Neuronal stem cell (in vitro differentiated cells): Measurements from ENCODE around the gene KRTAP10-9.
"Not testable (repeated sequence)": the region's sequence is repeated elsewhere in the genome, so short reads cannot be mapped to it uniquely, and the experiment has no call there.

Experiments
- DNase-seq: peaks from one replicate; pipeline ENCODE4 v3.0.0-alpha.2; 2013; ENCODE audit warnings: low spot score
- H2AFZ ChIP-seq: one replicate; pipeline ENCODE4 v1.6.1; 2013; ENCODE audit warnings: mild to moderate bottlenecking, low read length, inconsistent platforms
- H2AK5ac ChIP-seq: 2 replicates; pipeline ENCODE4 v1.6.1; 2013; ENCODE audit warnings: low read depth, mild to moderate bottlenecking, inconsistent platforms, low read length, moderate library complexity, mixed read lengths
- H2BK120ac ChIP-seq: 2 replicates; pipeline ENCODE4 v1.6.1; 2013; ENCODE audit warnings: low read depth, mild to moderate bottlenecking, inconsistent platforms, low read length, moderate library complexity, mixed read lengths
- H2BK12ac ChIP-seq: one replicate; pipeline ENCODE4 v1.6.1; 2013; ENCODE audit warnings: low read length, inconsistent platforms
- H2BK15ac ChIP-seq: 2 replicates; pipeline ENCODE4 v1.6.1; 2013; ENCODE audit warnings: mild to moderate bottlenecking, low read length, inconsistent platforms, mixed read lengths
- H2BK5ac ChIP-seq: one replicate; pipeline ENCODE4 v1.6.1; 2013; ENCODE audit warnings: inconsistent platforms, mild to moderate bottlenecking, low read length, moderate library complexity
- H3K14ac ChIP-seq: one replicate; pipeline ENCODE4 v1.6.1; 2013; ENCODE audit warnings: low read length, inconsistent platforms
- H3K18ac ChIP-seq: 2 replicates; pipeline ENCODE4 v1.6.1; 2013; ENCODE audit warnings: low read length, inconsistent platforms
- H3K23ac ChIP-seq: 2 replicates; pipeline ENCODE4 v1.6.1; 2013; ENCODE audit warnings: low read depth, mild to moderate bottlenecking, mixed read lengths, low read length, inconsistent platforms; ENCODE audit not compliant: poor library complexity
- H3K27ac ChIP-seq: replicated peaks from 3 replicates; pipeline ENCODE4 v1.5.1; 2013; ENCODE audit warnings: low read length, inconsistent platforms
- H3K27me3 ChIP-seq, 3 experiments: 2 replicates each; pipeline ENCODE4 v1.6.1; 2013; ENCODE audit warnings: low read length in 3 of 3, mild to moderate bottlenecking in 2 of 3, inconsistent platforms in 1 of 3, low read depth in 1 of 3, mixed read lengths in 1 of 3, moderate library complexity in 1 of 3; ENCODE audit not compliant: control insufficient read depth in 3 of 3, insufficient read depth in 3 of 3
- H3K36me3 ChIP-seq, 2 donors: replicated peaks in 1 of 2; 2 replicates each; pipeline ENCODE4 v1.6.1; 2013; ENCODE audit warnings: low read length in 2 of 2; ENCODE audit not compliant: control insufficient read depth in 2 of 2, insufficient read depth in 2 of 2
- H3K4ac ChIP-seq: 2 replicates; pipeline ENCODE4 v1.6.1; 2013; ENCODE audit warnings: inconsistent platforms, mild to moderate bottlenecking, low read length, moderate library complexity
- H3K4me1 ChIP-seq, 2 donors: 1 replicate in 1 of 2; 2 replicates in 1 of 2; pipeline ENCODE4 v1.6.1; 2013; ENCODE audit warnings: low read length in 2 of 2, low read depth in 1 of 2; ENCODE audit not compliant: control insufficient read depth in 2 of 2, insufficient read depth in 1 of 2
- H3K4me2 ChIP-seq: one replicate; pipeline ENCODE4 v1.6.1; 2013; ENCODE audit warnings: mild to moderate bottlenecking, low read length, inconsistent platforms; ENCODE audit not compliant: insufficient read depth, poor library complexity, severe bottlenecking
- H3K4me3 ChIP-seq, 2 donors: 2 replicates each; pipeline ENCODE4 v1.5.1; 2013; ENCODE audit warnings: low read length in 2 of 2, mild to moderate bottlenecking in 2 of 2, inconsistent platforms in 1 of 2, moderate library complexity in 1 of 2
- H3K79me1 ChIP-seq: one replicate; pipeline ENCODE4 v1.6.1; 2013; ENCODE audit warnings: low read depth, mild to moderate bottlenecking, inconsistent platforms, low read length, moderate library complexity
- H3K9ac ChIP-seq: one replicate; pipeline ENCODE4 v1.6.1; 2013; ENCODE audit warnings: mild to moderate bottlenecking, low read depth, low read length, inconsistent platforms; ENCODE audit not compliant: poor library complexity
- H3K9me3 ChIP-seq, 2 donors: replicated peaks in 1 of 2; 2 replicates each; pipeline versions ENCODE3 to v1.6.1; 2013; ENCODE audit warnings: low read length in 2 of 2, mild to moderate bottlenecking in 2 of 2, inconsistent platforms in 1 of 2, low read depth in 1 of 2, mixed read lengths in 1 of 2, moderate library complexity in 1 of 2; ENCODE audit not compliant: control insufficient read depth in 2 of 2, insufficient read depth in 1 of 2
- H4K8ac ChIP-seq: one replicate; pipeline ENCODE4 v1.6.1; 2013; ENCODE audit warnings: low read depth, mild to moderate bottlenecking, inconsistent platforms, low read length, moderate library complexity
- H4K91ac ChIP-seq: one replicate; pipeline ENCODE4 v1.6.1; 2013; ENCODE audit warnings: low read length, low read depth, mild to moderate bottlenecking, inconsistent platforms; ENCODE audit not compliant: poor library complexity
- WGBS, 2 donors: extraction: QIAGEN DNeasy Blood & Tissue Kit; methylation state at CpG; one replicate each; pipeline ENCODE4 v1.1.7; 2013; ENCODE audit warnings: missing lambda C conversion rate in 2 of 2, mixed read lengths in 1 of 2; ENCODE audit not compliant: insufficient read length in 2 of 2, insufficient replicate concordance in 1 of 2; ENCODE audit errors: extremely low coverage in 2 of 2; 5-methylcytosine and 5-hydroxymethylcytosine counted together

The KRTAP10-9 gene

GRCh38 chr21:44606495-44606894, 20.4 kb upstream of the KRTAP10-9 start:
- no peak overlapping the region for H3K4me2 ChIP-seq
- no peak overlapping the region for H3K23ac ChIP-seq
- no peaks in the 10 kb centered on the region for H3K36me3 ChIP-seq
- no peak overlapping the region for H2BK12ac ChIP-seq
- no peak for DNase-seq
- H2AFZ ChIP-seq: no peak overlapping the region
- H4K8ac ChIP-seq: no peak overlapping the region
- WGBS, 2 donors: no CpG with 5 or more reads among the region's 4 CpGs
- H3K4me3 ChIP-seq: no peak overlapping the region
- no peak overlapping the region for H4K91ac ChIP-seq
- no peak overlapping the region for H3K9ac ChIP-seq
- H3K27me3 ChIP-seq: peaks cover 0 to 4% (median 0%) of the 10 kb centered on the region in 3 experiments
- no peak overlapping the region for H3K18ac ChIP-seq
- H3K14ac ChIP-seq: no peak overlapping the region
- no peak overlapping the region for H2AK5ac ChIP-seq
- no peak overlapping the region for H3K27ac ChIP-seq
- H3K4ac ChIP-seq: no peak overlapping the region
- H3K4me1 ChIP-seq: no peaks in the 10 kb centered on the region
- H3K79me1 ChIP-seq: no peaks in the 10 kb centered on the region
- no peak overlapping the region for H2BK15ac ChIP-seq
- no peak overlapping the region for H2BK5ac ChIP-seq
- peaks cover 3 to 5% of the 10 kb centered on the region in 2 donors for H3K9me3 ChIP-seq
- H2BK120ac ChIP-seq: no peak overlapping the region

GRCh38 chr21:44609193-44609592, 17.7 kb upstream of the KRTAP10-9 start:
- no peak overlapping the region for H3K4me2 ChIP-seq
- no peak overlapping the region for H3K4me3 ChIP-seq
- H2BK12ac ChIP-seq: no peak overlapping the region
- no peak overlapping the region for H2BK5ac ChIP-seq
- H2BK15ac ChIP-seq: no peak overlapping the region
- no peak overlapping the region for H3K14ac ChIP-seq
- no peak overlapping the region for H3K27ac ChIP-seq
- no peaks in the 10 kb centered on the region for H3K4me1 ChIP-seq
- no peak overlapping the region for H2AK5ac ChIP-seq
- peaks cover 0 to 2% (median 0%) of the 10 kb centered on the region in 3 experiments for H3K27me3 ChIP-seq
- DNase-seq: no peak
- no peak overlapping the region for H3K18ac ChIP-seq
- H4K91ac ChIP-seq: no peak overlapping the region
- no peak overlapping the region for H2BK120ac ChIP-seq
- peaks cover 3 to 8% of the 10 kb centered on the region in 2 donors for H3K9me3 ChIP-seq
- no peak overlapping the region for H2AFZ ChIP-seq
- no peak overlapping the region for H3K23ac ChIP-seq
- H4K8ac ChIP-seq: no peak overlapping the region
- H3K9ac ChIP-seq: no peak overlapping the region
- H3K36me3 ChIP-seq: no peaks in the 10 kb centered on the region
- H3K79me1 ChIP-seq: no peaks in the 10 kb centered on the region
- no peak overlapping the region for H3K4ac ChIP-seq

- not testable (repeated sequence) for H2AFZ ChIP-seq
Observed at GRCh38 chr21:44610157-44610843, 16.6 kb upstream of the KRTAP10-9 start.

DNA sequence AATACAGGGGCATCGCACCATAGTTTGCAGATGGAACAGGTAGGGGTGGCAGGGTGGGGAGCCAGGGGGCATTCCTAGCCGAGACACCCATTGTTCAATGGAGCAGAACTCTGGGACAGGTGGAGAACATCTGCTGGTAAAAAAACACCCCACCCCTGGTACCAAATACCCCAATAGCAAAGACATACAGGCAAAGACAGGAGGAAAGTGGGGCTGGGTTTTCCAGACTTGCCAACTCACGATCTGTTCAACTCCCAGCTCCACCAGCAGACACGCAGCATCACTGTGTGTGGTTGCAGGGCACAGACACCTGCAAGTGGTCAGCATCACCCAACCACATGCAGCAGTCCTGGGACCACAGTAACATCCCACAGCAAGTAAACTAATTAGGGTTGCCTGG, 15.3 kb upstream of the KRTAP10-9 start:
- H2BK5ac ChIP-seq: no peak overlapping the region
- no peaks in the 10 kb centered on the region for H3K79me1 ChIP-seq
- H3K18ac ChIP-seq: no peak overlapping the region
- H2BK12ac ChIP-seq: no peak overlapping the region
- no peaks in the 10 kb centered on the region for H3K36me3 ChIP-seq
- no peak overlapping the region for H2BK15ac ChIP-seq
- H3K23ac ChIP-seq: no peak overlapping the region
- H2AK5ac ChIP-seq: no peak overlapping the region
- no peak overlapping the region for H3K27ac ChIP-seq
- no peak overlapping the region for H3K9ac ChIP-seq
- no peak overlapping the region for H3K4me2 ChIP-seq
- peak overlapping the region in 1 of 2 donors; percentile 22 for H3K4me3 ChIP-seq
- H4K91ac ChIP-seq: no peak overlapping the region
- H3K14ac ChIP-seq: no peak overlapping the region
- H2AFZ ChIP-seq: no peak overlapping the region
- no peaks in the 10 kb centered on the region for H3K27me3 ChIP-seq
- no peak overlapping the region for H3K4ac ChIP-seq
- peaks cover 3 to 8% of the 10 kb centered on the region in 2 donors for H3K9me3 ChIP-seq
- H3K4me1 ChIP-seq: no peaks in the 10 kb centered on the region
- no peak overlapping the region for H4K8ac ChIP-seq
- WGBS, 2 donors: no CpG with 5 or more reads among the region's 4 CpGs
- no peak for DNase-seq
- no peak overlapping the region for H2BK120ac ChIP-seq

More at GRCh38 chr21:44610157-44610843, 16.6 kb upstream of the KRTAP10-9 start:
- not testable (repeated sequence) for H4K8ac ChIP-seq, H2BK15ac ChIP-seq, H2BK5ac ChIP-seq, H4K91ac ChIP-seq, DNase-seq, H3K4me3 ChIP-seq, H2BK12ac ChIP-seq, H2AK5ac ChIP-seq, H3K27me3 ChIP-seq, H3K14ac ChIP-seq, H3K4me2 ChIP-seq, H3K9me3 ChIP-seq, H3K18ac ChIP-seq, H3K27ac ChIP-seq, H3K9ac ChIP-seq, H3K79me1 ChIP-seq, H2BK120ac ChIP-seq, H3K36me3 ChIP-seq, H3K4ac ChIP-seq, H3K4me1 ChIP-seq, H3K23ac ChIP-seq
- WGBS, 2 donors: no CpG with 5 or more reads among the region's 7 CpGs
